GM21423 (cell line): ENCODE measurements around the gene VWA7.
A peak's percentile ranks its signal among the peaks of the same experiment; 100 is the strongest.

Experiments used
- ATAC-seq: cut with Tn5 transposase; IDR thresholded peaks from one replicate; pipeline ENCODE4 v1.9.1; 2021; ENCODE audit warnings: mild to moderate bottlenecking, moderate library complexity; ENCODE audit not compliant: unreplicated experiment

VWA7 gene

DNA sequence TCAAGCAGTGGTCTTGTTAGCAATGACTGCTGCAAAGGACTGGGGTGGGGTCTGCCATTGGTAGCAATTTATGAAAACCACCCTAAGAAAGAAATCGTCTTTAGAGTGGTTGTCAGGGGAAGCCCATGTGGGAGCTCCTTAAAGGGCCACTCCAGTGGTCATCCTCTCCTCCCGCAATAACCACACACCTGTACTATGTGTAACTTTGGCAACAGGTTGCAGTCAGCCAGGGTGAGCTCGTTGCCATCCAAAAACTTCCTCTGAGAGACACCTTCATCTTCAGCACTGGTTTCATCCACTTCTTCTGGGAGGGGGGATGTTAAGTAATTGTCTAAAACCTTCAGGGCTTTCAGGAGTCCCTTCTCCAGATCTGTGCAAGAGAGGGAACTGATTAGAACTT lies 45.1 kb downstream of the VWA7 start:
- ATAC-seq, result no peak

DNA sequence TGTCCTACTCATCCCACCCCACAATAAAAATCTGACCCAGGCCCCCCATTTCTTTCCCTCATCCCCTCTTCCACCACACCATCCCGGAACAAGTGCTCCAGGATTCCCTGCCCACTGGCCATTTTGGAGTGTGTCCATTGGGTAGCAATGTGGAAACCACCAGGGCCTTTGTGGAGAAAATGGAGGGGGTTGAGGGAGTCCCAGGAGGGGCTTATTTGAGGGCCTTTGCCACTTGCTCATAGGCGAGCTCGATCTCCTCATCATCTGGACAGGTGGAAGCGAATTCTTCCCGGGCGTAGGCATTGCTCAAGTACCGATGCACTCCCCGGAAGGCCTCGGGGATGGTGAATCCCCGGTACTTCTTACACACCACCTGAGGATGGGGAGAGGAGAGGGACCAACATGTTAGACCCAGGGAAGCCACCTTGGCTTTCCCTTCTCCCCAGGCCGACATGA lies 46.5 kb downstream of the VWA7 start:
- no peak for ATAC-seq

DNA sequence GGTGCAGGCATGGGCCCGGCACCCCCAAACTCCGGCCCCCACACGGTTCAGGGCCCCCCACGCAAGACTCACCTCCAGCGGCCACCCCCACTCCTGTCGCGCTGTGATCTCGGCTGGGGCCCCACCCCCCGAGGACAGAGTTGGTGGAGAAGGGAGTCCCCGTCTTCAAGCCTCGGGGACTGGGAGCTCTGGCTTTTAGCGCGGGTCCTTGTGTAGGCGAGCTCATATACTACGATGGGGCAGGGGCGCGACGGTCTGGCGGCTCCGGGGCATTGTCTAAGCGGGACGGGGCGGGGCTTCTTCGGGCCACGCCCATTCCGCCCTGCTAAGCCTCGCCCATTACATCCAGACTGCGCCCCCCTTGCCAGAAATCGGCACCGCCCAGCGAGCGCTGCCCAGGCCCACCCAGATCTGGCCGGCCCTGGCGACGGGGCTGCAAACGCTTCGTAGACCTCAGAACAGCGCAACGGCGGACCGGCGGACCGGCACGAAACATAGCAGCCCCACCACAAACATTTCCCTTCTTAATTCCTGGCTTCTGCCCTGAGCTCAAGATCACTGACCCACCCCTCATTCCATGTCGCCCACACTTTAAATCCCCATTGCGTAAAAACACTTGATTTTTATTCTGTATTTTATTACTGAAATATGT lies 47.0 kb downstream of the VWA7 start:
- ATAC-seq, result peak; percentile 27

DNA sequence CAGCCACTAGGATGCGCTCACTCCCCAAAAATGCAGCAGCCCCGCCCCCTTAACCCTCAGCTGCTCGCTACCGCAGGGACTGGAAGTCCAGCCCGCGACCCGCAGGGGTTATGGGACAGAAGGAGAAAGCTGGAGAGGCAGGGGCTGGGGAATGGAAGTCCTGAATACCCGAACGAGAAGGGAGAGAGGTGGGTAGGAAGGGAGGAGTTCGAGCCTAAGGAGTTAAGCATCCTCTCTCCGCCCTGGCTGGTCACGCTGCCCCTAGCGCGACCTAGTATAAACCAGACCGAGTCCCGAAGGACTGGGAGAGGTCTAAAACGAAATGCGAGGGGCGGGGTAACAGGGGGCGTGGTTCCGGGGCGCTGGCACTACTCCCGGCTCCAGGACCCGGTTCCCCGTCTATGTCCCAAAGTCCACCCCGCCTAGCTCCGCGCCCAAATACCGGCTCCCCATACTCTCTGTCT lies 47.6 kb downstream of the VWA7 start:
- ATAC-seq, result no peak

DNA sequence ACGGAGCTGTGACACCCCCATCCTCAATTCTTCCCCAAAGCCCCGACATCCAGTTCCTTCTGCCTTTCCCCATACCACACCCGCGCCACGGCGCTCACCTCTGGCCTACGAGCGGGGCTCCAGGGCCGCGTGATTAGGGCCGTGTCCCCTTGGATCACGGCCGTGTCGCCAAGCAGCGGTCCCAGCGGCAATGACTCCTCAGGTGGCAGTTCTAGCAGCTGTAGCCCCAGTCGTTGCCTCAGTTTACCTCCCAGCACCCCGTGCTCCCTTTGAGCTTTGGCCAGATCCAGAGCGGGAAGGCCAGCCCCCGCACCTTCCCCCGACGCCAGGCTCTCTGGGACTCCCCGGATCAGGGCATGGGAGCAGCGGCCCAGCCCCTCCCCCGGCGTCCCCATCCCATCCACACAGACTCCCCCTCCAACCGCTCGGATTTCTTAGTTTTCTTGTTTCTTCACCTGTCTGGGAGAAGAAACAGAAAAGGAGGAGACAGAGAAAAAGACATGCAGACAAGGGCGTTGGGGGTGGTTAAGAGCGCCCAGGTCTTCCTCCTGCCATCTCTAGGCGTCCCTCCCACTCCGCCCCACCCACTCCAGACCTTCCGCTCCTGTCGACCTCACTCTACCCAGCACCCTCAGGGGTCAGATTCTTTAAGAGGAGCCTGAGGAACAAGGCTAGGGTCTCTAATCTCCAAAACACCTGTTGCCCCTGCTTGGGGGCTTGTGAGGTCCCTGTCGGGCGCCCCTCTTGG lies 48.2 kb downstream of the VWA7 start, which contains the start of gene DDAH2:
TSS of gene DDAH2 (minus strand) at position 533 of the 748 bp plus-strand sequence. CDS start at position 395, 138 bp downstream.
- no peak for ATAC-seq

DNA sequence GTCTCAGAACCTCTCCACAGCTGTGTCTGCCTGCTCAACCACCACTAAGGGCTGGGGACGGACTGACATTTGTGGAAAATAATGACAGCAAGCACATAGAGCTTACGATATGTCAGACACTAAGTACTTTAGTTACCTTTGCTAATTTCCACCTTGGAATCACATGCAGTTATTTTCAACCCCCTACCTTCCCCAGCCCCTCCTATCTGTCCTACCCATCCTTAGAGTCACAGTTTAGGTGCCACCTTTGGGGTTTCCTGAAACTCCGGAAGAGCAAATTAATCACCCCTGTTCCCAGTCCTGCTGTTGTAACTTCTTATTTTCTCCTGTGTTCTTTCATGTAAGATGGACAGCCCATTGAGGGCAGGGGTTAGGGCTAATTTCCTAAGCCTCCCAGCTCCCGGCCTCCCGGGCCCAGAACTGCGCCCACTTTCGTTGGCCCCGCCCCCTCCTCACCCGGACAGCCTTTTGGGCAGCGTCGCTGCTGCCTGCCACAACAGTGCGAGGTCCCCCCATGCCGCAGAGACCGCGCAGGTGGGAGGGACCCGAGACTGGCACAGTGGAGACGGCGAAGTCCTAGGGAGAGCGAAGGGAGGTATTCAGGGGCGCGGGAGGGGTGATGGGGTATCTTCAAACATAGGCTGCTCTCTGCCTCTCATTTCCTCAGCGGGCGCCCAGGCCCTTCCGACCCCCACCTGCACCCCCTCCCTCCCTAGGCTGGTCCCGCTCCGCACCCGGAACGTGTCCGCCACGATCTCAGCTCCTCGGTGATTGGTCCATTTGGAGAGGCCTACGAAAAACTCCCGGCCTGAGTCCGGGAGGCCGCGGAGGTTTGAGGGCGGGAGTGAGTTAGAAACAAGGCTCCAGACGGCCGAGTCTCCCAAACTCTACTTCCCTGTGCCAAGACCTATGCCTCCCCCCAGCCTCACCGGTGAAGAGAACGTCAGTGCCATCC lies 49.1 kb downstream of the VWA7 start:
- ATAC-seq, result no peak

DNA sequence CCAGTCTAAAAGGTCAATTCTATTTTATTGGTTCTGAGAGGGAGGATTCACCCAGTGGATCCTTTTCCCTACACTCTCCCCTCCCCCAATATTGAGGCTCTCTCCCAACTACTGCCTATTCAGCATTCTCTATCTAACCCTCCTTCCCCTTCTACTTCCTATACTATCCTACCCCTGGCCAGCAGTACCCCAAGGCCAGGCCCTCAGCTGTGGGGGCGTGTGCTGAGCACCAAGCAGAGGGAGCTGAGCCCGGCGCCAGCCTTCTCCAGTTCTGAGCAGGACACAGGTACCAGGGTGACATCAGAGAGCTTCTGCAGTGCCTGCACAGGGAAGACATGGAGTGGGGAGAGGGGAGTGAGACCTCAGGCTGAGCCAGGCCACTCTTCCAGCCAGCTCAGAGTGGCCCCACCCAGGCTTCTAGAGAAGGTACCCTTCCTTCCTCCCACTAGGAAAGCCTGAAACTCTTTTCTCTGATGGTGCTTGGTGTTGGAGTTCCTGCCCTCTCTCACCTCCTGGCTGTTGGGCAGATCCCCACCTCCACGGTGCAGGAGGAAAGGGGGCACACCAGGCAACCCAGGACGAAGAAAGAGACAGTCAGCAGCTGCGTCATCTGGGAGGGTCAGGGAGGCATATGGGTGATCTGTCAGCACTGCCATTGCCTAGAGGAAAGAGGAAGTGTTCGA lies 50.0 kb downstream of the VWA7 start:
- ATAC-seq, result peak; percentile 54

DNA sequence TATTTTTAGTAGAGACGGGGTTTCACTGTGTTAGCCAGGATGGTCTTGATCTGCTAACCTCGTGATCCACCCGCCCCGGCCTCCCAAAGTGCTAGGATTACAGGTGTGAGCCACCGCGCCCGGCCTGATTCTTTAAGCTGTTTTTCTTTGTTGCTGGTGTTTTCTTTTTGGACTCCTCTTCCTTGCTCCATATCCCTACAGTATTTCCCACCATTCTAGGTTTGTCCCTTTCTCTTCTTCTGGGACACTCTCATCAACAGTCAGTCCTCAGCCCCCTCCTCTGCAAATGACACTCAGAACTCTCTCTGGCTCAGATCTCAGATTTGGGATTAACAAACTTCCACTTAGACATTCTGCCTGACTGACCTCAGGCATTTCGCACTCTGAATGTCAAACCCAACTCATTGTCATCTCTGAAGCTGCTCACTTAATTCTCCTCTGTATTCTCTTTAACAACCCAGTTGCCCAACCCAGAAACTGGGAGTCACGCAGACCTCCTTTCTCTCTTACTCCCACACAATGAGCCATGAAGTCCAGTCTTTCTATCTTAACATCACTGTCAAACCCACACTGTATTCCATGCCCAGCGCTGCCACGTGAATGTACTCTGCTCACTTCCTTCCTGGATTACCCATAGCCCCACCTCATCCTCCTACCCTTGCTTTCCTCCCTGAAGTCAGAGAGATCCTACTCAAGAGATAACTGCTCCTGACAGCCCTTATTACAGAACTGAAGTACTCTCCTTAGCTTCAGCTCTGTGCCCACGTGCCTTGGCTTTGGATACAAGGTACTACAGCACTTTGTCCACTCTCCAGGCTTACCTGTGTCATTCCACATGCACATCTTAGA lies 51.4 kb downstream of the VWA7 start:
- ATAC-seq, result no peak

DNA sequence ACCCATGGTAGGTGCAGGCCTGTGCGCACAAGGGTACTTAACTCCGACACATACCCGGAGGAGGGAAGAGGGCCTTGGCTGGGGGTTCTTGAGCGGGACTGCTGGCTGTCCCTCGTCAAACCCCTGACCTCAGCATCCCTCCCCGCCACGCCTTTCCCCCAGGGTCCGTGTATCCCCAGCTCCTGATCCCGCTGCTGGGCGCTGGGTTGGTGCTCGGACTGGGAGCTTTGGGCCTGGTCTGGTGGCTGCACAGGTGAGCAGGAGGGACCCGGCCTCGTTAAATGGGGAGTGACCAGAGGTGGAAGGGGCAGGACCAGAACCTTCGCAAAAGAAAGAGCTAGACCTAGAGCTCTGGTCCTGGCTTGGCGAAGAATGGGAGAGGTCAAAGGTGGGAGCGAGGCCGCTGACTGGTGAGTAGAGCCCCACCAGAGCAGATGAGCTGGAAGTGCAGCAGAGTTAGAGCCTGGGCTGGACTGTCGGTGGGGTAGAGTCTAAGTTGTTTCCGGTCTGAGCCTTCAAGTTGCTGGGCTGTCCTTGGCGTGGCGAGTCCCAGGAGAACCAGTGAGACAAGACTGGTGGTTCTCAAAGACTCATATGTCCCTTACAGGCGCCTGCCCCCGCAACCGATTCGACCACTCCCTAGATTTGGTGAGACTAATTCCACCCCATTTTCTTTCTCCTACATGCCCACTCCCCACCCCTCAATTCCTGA lies 53.0 kb downstream of the VWA7 start:
- ATAC-seq, result no peak

DNA sequence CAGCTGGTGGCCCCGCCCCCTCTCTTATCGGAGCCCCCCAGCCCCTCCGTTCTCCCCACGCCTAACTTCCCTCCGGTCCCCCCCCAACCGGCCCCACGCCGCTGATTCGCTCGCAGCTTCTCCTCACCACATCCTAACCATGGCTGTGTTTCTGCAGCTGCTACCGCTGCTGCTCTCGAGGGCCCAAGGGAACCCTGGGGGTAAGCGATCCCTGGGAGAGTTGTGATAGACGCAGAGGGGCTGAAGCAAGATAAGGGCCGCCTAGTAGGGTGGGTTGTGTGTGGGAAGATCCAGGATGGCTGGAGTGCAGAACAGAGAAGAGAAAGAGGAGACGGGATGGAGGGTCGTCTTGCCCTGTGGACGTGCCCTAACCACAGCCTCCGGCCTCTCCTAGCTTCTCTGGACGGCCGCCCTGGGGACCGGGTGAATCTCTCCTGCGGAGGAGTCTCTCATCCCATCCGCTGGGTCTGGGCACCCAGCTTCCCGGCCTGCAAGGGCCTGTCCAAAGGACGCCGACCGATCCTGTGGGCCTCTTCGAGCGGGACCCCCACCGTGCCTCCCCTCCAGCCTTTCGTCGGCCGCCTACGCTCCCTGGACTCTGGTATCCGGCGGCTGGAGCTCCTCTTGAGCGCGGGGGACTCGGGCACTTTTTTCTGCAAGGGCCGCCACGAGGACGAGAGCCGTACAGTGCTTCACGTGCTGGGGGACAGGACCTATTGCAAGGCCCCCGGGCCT lies 53.7 kb downstream of the VWA7 start, which contains the start of gene MPIG6B:
TSS of gene MPIG6B (plus strand) at position 129 of the 735 bp plus-strand sequence. CDS start at position 140, 11 bp downstream.
- ATAC-seq, result no peak

DNA sequence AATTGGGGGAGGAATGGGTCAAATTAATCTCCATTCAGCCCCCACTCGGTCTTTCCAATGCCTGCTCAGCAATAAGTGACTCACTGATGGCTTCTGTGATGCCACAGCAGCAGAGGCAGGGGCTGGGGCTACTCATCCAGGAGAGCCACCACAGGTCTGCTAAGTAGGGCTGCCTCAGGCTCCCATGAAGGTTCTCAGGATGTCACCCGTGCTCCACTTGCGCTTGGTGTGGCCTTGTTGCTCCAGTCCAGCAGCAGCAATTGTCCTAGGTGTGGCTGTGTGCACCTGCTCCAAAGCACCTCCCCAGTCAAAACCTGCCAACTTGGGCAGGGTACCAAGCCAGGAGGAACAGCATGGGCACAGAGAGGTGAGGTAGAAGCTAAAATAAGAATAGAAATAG lies 55.0 kb downstream of the VWA7 start:
- no peak for ATAC-seq

DNA sequence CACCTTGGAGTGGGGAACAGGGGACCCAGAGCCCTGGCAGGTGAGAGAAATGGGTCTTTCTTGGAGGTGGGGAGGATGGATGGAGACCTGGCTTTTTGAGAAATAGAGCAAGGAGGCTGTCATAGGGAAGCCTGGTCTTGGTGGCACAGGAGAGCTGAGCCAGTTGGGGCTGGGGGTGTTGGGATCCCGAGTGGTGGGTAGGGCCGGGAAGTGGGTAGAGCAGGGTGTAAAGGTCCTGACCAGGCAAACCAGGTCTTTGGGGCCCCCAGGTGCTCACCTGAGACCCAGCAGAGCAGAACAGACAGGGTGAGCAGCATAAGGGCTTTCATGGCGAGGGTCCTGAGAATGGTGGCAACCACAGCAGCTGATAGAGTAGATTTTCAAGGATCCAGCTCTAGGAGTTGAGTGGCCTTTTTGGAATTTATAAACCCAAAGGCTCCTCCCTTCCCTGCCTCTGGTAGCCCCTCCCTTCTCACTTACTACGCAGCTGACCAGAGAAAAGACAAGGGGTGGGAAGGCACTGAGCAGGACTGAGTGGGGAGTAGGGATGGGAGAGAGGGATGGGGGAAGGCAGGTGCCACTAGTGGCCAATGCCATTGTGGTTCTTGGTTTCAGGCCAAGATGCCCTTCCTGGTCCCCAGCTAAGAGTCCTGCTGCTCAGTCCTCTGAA lies 55.6 kb downstream of the VWA7 start, which contains the start of gene LY6G6C:
TSS of gene LY6G6C (minus strand) at position 396 of the 670 bp plus-strand sequence. CDS start at position 329, 67 bp downstream.
- no peak for ATAC-seq

DNA sequence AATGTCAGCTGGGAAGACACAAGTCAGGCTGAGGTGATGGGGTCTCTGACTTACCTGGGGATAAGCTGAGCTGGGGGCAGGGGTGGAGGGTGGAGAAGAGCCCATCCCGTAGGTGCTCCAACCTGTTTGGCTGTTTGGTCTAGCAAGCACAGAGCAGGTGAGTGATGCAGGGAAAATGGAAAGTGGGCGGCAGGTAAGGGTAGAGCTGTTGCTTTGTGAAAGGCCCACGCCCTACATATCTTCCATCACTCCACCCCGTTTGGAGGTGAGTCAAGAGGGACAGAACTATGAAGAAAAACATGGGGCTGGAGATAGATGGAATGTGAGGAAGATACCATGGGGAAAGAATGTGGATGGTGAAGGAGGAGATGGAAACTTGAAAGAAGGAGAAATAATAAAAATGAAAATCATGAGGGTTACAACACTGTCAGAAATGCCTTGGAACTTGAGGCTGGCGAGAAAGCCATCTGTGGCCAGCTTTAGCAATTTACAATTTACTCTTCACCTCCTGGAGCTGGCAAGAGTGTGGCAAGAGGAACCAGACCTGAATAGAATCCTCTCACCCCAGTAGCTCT lies 56.8 kb downstream of the VWA7 start:
- no peak for ATAC-seq

DNA sequence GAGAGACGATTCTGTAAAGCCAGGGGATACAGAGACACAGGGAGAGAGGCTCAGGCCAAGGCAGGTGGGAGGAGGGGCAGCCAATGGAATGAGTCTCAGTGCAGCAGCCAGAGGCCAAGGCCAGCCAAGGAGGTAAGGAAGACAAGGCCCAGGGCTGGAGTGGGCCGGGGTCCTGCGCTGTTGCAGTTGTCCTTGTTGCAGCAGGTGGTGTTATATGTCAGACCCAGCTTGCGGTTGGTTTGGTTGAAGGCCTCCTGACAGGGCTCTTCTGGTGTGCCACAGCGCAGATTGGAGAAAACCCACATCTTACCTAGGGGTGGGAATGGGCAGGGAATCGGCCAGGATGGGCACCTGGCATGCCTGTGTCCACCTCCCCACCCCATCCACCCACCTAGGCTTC lies 58.1 kb downstream of the VWA7 start:
- no peak for ATAC-seq

DNA sequence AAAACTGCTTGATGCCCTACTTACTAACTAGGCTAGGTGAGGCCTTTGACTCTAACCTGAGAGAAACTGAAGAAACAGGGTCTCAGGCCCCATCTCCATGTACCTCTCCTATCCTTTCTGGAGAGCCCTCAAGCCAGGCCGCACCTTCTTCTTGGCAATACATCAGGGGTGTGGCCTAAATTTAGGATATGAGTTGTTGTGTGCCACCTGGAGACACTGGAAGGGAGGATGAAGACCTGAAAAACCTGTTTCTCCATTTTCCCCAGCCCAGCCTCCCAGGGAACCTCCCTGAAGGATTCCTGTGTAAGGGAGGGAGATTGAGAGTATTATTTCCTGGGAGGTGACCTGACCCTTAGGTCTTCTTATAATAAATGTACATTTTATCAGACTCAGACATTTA lies 58.9 kb downstream of the VWA7 start:
- ATAC-seq, result no peak

DNA sequence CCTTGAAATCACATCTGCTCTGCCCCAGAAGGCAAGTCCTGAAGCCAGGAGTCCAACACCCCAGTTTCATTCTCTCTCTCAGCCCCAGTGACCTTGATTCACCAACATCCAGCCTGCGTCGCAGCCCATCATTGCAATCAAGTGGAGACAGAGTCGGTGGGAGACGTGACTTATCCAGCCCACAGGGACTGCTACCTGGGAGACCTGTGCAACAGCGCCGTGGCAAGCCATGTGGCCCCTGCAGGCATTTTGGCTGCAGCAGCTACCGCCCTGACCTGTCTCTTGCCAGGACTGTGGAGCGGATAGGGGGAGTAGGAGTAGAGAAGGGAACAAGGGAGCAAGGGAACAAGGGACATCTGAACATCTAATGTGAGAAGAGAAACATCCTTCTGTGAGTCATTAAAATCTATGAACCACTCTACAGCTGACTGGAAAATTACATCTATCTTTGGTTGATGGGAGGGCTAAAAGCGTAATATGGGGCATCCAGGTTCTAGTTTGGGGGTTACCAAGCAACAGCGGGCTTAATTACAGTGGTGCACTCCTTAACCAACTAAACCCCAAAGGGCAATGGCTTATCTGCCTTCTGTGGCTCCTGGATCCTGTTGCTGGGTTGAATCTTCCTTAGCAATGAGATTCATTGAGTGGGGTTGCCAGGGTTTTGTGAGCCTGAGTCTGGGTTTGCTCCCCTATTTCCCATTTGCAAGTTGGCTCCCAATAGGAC lies 59.5 kb downstream of the VWA7 start:
- no peak for ATAC-seq
